ENCODE data around the gene NRIP3.

Gene NRIP3

GRCh38 chr11:9003573-9004182 is at the start of gene NRIP3:
TSS of gene NRIP3 (minus strand) at chr11:9004001. CDS start at chr11:9003935, 66 bp downstream.
- DNase-seq, result peak; percentile 61

- no peak for DNase-seq
Measured at GRCh38 chr11:9052316-9052715, 48.5 kb upstream of the NRIP3 start.

GRCh38 chr11:9049959-9050358 is 46.2 kb upstream of the NRIP3 start:
- no peak for DNase-seq

GRCh38 chr11:9047964-9048523 is 44.2 kb upstream of the NRIP3 start:
- no peak for DNase-seq

GRCh38 chr11:9046481-9046880 is 42.7 kb upstream of the NRIP3 start:
- no peak for DNase-seq

- DNase-seq, result no peak
Measured at GRCh38 chr11:9042488-9042887, 38.7 kb upstream of the NRIP3 start.

- no peak for DNase-seq
Measured at GRCh38 chr11:9041747-9042146, 37.9 kb upstream of the NRIP3 start.

GRCh38 chr11:9040410-9040809 is 36.6 kb upstream of the NRIP3 start:
- DNase-seq, result no peak

- DNase-seq, result no peak
Measured at GRCh38 chr11:9039863-9040262, 36.1 kb upstream of the NRIP3 start.

- no peak for DNase-seq
Measured at GRCh38 chr11:9039198-9039597, 35.4 kb upstream of the NRIP3 start.

- no peak for DNase-seq
Measured at GRCh38 chr11:9038541-9038940, 34.7 kb upstream of the NRIP3 start.

GRCh38 chr11:9037963-9038362 is 34.2 kb upstream of the NRIP3 start:
- DNase-seq, result no peak

GRCh38 chr11:9037046-9037780 is 33.4 kb upstream of the NRIP3 start:
- no peak for DNase-seq

- DNase-seq, result no peak
Measured at GRCh38 chr11:9030601-9031000, 26.8 kb upstream of the NRIP3 start.

GRCh38 chr11:9029422-9029821 is 25.6 kb upstream of the NRIP3 start:
- DNase-seq, result no peak

GRCh38 chr11:9028581-9028980 is 24.8 kb upstream of the NRIP3 start:
- no peak for DNase-seq

- DNase-seq, result no peak
Measured at GRCh38 chr11:9025101-9025850, 21.5 kb upstream of the NRIP3 start.

GRCh38 chr11:9022961-9023680 is 19.3 kb upstream of the NRIP3 start:
- no peak for DNase-seq

GRCh38 chr11:9020916-9021315 is 17.1 kb upstream of the NRIP3 start:
- no peak for DNase-seq

GRCh38 chr11:9019861-9020260 is 16.1 kb upstream of the NRIP3 start:
- DNase-seq, result no peak

- DNase-seq, result peak; percentile 12
Measured at GRCh38 chr11:9017773-9018172, 14.0 kb upstream of the NRIP3 start.

GRCh38 chr11:9016916-9017642 is 13.3 kb upstream of the NRIP3 start:
- DNase-seq, result no peak
